ENCODE results near the gene PSG7.

DNA sequence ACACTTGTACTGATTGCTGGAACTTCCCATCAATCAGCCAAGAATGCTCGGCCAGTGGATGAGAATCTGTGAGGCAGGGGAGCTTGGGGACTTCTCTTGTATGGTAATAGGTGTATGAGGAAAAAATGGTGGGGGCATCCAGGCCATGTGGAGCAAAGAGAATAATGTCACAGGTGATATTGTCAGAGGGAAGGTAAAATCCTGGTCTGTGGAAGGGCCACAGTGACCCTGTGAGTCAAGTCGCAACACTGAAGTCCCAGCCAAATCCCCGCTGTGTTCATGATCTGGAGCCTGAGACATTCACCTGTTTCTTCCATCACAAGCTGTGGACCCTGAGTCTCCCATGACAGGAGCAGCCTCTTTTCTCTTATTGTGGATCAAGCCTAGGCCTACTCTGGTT is 8.1 kb downstream of the PSG7 start:
- TF ChIP-seq, protein P1, sequence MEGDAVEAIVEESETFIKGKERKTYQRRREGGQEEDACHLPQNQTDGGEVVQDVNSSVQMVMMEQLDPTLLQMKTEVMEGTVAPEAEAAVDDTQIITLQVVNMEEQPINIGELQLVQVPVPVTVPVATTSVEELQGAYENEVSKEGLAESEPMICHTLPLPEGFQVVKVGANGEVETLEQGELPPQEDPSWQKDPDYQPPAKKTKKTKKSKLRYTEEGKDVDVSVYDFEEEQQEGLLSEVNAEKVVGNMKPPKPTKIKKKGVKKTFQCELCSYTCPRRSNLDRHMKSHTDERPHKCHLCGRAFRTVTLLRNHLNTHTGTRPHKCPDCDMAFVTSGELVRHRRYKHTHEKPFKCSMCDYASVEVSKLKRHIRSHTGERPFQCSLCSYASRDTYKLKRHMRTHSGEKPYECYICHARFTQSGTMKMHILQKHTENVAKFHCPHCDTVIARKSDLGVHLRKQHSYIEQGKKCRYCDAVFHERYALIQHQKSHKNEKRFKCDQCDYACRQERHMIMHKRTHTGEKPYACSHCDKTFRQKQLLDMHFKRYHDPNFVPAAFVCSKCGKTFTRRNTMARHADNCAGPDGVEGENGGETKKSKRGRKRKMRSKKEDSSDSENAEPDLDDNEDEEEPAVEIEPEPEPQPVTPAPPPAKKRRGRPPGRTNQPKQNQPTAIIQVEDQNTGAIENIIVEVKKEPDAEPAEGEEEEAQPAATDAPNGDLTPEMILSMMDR (IDR thresholded peaks at IDR 0.05; ENCODE audit: low read length): no peak
- no peak for TF ChIP-seq EZH2 (IDR thresholded peaks at IDR 0.05; ENCODE audit: borderline replicate concordance, low read length)

Measured in OCI-LY1 (cell line).